ENCODE data around the gene HOXB2.

HOXB2 gene

GRCh38 chr17:48578616-48579470 lies 33.9 kb upstream of the HOXB2 start:
- DNase-seq = peak; percentile 36

GRCh38 chr17:48577946-48578615 lies 33.2 kb upstream of the HOXB2 start, which contains the start of gene HOXB4:
Gene HOXB4, minus strand, starts transcription at chr17:48578350. Its CDS starts 31 bp downstream, at chr17:48578319.
- peak; percentile 64 for DNase-seq

DNA sequence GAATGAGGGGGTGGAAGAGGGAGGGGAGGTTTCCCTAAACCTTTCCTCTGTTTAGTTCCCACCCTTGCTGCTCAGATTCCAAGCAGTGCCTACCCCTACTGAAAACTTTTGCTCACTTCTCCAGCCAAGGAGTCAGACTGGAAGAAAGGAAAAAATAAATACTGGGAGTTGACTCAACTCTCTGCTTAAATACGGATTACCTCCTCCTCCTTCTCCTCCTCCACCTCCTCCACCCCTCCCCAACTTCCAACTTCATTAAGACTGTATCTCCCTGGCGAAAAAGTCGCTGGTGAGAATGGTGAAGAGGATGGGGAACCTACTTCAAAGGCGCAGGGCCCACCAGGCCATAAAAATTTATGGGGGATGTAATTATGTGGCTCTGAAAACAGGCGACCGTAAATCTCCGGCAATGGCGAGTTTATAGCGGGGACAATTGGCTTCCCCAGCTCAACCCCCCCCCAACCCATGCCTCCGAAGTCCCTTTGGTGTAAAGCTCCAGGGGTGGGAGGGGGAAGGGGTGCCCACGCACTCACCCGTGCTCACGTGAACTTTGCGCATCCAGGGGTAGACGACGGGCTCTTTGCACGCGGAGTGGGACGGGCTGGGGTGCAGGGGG lies 32.5 kb upstream of the HOXB2 start:
- no peak for DNase-seq

DNA sequence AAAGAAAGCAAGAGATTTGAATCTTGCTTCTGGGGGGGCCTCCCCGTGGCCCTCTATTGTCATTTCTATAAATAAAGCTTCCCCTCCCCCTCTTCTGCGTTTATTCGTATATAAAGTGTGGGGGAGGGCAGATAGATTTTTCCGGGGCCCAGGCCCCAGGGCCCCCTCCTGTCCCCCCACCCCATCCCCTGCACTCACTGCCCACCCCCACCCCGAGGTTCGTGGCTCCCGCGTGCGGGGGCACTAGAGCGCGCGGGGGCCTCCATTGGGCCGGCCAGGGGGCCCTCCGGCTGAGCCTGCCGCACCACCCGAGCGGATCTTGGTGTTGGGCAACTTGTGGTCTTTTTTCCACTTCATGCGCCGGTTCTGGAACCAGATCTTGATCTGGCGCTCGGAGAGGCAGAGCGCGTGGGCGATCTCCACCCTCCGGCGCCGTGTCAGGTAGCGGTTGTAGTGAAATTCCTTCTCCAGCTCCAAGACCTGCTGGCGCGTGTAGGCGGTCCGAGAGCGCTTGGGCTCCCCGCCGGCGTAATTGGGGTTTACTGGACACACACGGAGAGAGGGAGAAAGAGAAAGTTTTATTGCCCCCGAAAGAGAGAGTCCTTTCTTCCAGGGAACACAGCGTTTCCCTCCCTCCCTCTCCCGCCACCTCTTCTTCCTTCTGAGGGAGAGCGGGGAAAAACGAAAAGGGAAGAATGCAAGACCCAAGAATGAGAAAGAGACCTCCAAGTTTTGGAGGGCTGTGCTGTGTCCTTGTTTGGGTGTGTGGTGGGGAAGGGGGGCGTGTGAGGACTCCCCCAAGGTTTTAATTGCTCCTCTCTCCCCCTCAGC lies 31.8 kb upstream of the HOXB2 start:
- DNase-seq = no peak

DNA sequence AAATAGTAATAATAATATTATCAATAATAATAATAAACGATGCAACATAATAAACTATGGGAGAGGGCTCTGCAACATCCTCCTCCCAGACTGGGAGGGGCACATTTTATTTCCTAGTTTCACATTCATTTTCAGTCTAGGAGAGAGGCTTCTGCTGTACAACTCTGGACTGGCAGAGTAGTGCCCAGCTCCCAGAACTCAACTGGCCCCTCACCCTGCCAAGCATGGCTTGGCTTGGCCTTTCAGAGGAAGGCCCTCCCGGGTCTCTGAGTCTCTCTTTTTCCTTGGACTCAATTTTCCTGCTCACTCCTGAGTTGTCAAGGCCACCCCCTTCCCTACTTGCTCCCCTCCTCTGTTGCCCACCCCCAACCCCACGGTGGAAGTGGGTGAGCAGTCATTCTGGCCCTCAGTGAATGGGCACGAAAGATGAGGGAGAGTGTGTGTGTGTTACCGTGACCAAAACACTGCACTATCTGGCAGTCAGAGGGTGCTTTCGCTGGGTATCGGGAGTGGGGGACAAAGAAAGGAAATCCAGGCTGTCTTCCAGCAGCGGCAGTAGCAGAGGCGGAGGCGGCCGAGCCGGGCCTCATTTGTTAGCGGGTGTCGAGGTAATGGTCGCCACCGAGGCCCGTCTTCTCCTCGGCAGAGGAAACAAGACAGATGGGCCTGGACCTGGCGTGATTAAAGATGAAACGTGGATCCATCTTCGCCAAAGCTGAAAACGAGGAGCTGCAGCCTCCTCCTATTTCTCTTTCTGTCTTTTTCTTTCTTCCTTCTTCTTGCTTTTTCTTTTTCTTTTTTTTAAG lies 31.0 kb upstream of the HOXB2 start:
- DNase-seq = no peak

DNA sequence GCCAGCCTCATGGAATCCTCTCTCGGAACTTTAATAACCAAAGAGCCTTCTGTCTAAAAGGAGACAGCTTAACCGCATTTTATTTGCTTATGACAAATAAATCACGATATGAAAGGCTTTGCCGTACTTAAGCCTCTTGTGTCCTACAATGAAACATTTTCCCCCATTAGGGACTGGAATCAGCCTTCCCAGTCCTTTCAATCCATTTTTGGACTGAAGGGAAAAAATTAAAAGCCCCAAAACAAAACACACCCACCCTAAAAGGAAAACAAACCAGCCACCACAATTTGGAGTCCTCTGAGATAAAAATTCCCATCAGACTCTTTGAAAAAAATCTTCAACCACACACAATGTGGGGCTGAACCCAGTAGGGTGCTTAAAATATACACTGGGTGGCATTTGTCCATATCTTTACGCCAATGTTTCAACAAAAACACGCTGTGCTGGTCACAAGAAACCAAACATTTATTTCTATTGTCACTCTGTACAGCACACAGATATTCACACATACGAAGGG lies 30.2 kb upstream of the HOXB2 start:
- DNase-seq = no peak

GRCh38 chr17:48574505-48575065 lies 29.7 kb upstream of the HOXB2 start:
- no peak for DNase-seq

DNA sequence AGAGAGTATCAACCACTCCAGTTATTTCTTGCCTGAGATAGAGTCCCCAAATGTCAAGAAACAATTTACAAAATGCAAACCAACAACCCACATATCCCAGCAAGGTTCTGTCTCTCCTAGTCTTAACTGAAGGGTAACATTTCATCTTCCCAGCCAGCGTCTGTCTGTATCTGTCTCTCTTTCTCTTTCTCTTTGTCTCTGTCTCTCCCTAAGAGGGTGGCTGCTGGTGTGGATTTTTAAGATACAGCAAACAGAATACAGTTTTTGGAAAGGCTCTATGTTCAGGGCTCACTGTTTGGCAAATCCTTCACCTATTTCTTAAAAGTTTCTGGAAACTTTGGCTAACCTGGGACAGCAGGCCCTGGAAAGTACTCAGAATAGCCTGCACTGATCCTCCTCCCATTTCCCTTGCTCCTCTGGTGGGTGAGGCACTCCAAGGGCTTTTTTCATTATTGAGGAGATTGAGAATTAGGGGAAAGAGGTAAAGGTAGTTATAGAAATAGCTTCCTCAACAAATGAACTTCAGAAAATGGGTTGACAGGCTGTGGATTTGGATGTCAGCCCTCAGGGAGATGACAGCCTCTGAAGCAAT lies 27.0 kb upstream of the HOXB2 start:
- DNase-seq = no peak

DNA sequence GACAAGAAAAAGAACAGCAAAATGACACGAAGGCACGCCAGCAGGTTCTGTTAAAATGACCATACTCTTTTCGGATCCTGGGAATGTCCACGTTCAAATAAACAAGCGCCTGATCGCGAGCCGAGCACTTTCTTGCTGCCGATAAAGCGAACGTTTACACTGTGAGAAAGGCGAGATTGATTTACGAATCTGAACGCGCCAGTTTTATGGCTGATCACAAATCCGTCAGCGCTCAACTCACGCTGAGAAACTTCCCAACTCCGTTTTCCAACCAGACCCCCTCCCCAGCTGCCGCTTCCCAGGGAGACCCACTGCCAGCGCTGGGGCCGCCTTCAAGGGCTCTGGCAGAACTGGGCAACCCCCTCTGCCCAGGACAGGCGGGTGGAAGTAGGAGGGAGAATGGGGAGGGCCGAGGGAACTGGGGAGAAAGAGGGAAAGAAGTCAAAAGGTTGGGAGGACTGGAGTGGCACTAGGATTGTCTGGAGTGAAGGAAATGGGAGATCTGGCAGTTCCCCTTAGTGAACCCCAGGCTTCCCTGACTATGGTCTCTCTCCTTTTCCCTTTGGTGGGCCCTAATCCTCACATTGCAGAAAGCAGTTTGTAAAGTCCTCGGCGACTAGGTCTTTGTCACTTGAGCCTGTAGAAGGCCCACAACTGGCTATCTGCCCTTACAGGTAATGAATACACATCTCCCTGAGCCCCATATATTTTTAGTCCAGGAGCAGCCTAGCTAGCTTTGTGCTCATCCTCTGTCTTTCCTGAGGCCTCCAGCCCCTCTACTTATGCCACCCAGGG lies 26.3 kb upstream of the HOXB2 start:
- DNase-seq = no peak

- DNase-seq = no peak
Measured at GRCh38 chr17:48570325-48571023, 25.6 kb upstream of the HOXB2 start.

DNA sequence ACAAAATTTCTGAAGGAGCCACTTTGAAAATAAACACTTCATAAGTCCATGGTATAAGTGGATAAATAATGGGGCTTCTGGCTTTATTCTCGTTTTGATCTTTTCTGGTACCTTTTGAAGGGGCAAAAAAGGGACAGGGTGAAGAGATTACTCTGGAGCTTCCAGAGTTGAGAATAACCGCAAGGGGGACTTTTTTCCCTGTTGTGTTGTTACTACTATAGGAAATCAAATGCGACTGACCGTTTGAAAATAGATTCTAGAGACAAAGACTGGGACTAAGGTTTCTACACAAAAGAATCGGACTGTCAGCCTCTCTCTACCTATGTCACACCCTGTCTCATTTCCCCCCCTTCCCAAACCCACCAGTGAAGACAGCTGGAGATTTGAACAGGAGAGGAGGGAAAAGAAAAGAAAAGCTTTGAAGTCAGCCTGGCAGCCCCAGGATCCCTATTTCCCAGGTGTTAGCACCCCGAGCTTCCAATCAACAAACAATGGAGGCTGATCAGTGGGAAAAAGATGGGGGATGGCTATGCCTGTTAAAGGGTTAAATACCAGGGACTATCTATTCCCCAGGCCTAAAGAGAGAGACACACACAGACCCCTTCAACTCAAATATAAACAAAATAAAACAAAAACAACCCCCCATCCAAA lies 24.9 kb upstream of the HOXB2 start:
- no peak for DNase-seq

DNA sequence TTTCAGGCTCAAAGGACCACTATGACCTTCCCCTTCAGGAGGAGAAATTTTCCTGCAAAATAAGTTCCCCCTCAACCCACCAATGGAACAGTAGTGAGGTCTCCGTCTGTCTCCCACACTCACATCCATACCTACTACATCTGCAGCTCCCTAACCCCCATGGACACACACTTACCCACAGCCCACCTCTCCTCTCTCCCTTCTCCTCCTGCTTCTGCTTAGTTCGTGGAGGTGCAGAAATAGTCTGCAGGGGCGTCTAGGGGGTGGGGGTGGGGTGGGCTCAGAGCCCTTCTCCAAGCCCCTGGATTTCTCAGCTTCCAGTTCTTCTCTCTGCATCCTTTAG lies 24.3 kb upstream of the HOXB2 start:
- DNase-seq = no peak

DNA sequence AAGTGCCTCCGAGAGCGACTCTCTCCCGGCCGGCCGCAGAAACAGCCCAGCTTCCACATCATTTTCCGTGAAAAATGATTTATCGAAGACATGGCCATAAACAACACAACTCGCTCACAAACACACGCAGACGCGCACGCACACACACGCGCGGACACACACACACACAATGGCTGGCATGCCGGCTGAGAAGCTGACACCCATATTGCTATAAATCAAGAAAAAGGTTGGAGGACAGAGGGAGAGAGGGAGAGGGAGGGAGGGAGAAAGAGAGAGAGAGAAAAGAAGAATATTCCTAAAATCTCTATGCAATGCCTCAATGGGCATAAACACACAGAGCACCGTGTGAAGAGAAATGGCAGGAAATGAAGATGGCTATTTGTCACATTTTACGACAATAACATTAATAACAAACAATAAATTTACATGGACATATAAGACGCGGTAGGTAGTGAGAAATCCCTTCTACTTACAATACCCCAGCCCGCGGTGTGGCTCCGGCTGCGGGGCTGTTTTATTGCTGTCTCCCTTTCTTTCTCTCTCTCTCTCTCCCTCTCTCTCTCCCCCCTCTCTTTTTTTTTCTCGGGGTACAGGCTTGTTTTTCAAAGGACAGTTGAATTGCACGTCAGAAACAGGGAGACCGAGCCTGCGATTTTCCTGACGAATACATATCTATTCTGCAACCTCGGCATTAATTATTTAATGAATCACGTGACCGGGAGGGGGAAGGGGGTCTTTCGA lies 23.8 kb upstream of the HOXB2 start:
- DNase-seq = no peak

DNA sequence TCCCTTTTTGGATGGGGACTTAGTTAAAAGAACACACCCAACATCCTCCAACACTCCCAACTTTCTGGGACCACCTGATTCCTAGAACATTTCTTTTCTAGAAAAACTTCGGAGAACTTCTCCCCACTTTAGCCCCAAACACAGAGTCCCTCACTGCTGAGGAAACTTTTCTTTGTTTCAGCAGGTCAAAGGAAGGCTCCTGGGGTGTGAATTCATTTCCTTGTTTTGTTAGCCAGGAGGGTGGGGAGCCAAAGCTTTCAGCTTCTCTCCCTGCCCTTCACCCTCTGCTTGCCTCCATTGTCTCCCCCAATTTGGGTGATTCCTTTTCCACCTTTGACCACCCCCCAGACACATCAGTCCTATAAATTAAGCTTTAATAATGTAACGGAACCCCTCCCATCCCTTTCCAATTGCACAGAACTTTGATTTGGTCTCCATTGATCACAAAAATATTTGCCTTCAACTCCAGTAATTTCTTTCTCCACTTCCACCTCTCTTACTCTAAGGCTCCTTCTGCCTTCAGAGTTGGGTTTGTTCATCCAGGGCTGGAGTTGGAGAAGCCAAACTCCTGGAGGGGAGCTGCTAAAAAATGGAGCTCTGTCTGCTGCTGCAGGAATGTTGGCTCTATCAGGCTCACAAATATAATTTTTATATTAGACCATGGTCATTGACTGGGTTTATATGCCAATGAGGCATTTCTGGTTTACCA lies 22.9 kb upstream of the HOXB2 start:
- DNase-seq = no peak

- no peak for DNase-seq
Measured at GRCh38 chr17:48567209-48567608, 22.3 kb upstream of the HOXB2 start.

GRCh38 chr17:48566717-48567116 lies 21.8 kb upstream of the HOXB2 start:
- no peak for DNase-seq

DNA sequence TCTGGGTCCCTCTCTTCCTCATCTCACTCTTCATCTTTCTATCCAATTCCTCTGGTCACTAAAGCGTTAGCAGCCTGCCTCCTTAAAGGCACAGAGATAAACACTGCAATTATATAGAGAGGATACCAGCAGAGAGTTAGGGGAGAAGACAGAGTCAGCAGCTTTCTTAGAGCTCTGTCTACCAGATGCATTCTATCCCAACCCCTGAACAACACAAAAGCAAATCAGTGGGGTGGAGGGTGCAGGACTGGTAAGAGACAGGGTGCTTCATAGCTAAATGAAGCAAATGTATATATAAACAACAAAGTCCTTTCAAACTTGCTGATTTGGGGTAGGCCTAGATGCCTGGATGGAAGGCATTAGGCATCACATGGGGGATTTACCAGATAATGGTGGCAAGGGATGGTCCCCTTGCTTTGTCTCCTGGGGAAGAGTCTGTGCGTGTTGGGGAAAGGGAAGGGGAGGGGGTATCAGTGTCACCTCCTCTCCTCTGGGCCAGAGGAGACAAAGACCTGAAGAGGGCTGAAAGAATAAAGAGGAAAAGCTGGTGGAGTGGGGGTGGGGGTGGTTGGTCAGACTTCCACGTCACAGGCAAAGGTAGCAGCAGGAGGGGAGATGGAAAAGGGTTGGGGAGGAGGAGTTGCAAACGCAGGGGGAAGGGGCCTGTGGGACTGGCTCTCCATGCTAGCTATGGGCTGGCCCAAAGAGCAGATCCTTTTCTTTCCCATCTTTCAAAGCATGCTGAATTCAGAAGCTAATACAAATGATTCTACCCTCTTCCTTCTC lies 21.2 kb upstream of the HOXB2 start:
- no peak for DNase-seq

All from NCI-H1694 treated with DMSO at 0.1 percent for 48 hours (cell line).